Breast epithelium (tissue), 3 donors: ENCODE results near the gene KLHL6.

ENCODE experiments used
- CTCF ChIP-seq, 3 donors: fragments of 450-650 bp; IDR thresholded peaks; one replicate each; pipeline ENCODE4 v1.5.1; 2016 to 2017; ENCODE audit warnings: antibody characterized with exemption in 3 of 3, mild to moderate bottlenecking in 3 of 3, moderate library complexity in 3 of 3
- POLR2A ChIP-seq: fragments of 450-650 bp; IDR thresholded peaks from one replicate; pipeline ENCODE4 v1.6.1; 2016; ENCODE audit warnings: antibody characterized with exemption, mild to moderate bottlenecking, moderate library complexity
- POLR2AphosphoS5 ChIP-seq, 3 donors: sonication (generic); formaldehyde crosslinking; IDR thresholded peaks; one replicate each; pipeline ENCODE4 v1.6.1; 2017; ENCODE audit warnings: antibody characterized with exemption in 3 of 3

GRCh38 chr3:183438735-183439134 is 116.8 kb downstream of the KLHL6 start:
- no peak for TF ChIP-seq CTCF (IDR thresholded peaks at IDR 0.05)
- TF ChIP-seq POLR2A: no peak
- no peak for TF ChIP-seq POLR2AphosphoS5 (IDR thresholded peaks at IDR 0.05)
